ENCODE results near the gene MRPL53.
"Not testable (repeated sequence)": the region's sequence is repeated elsewhere in the genome, so short reads cannot be mapped to it uniquely, and the experiment has no call there.

- not testable (repeated sequence) for TF ChIP-seq POLR2AphosphoS5 (IDR thresholded peaks at IDR 0.05; ENCODE audit: control insufficient read depth, insufficient read depth, low read depth, low read length); MXD1 (CRISPR knock-in tag; IDR thresholded peaks at IDR 0.05; ENCODE audit: borderline replicate concordance, poor library complexity, severe bottlenecking); CTCF (IDR thresholded peaks at IDR 0.05 in 2 of 3, conservative IDR thresholded peaks at IDR 0.05 in 1 of 3; ENCODE audit: insufficient read depth in 2 of 3, low read depth in 1 of 3, low read length in 3 of 3); NCOA1 (IDR thresholded peaks at IDR 0.05; ENCODE audit: low read depth); ZNF184 (CRISPR knock-in tag; IDR thresholded peaks at IDR 0.05); TARDBP (IDR thresholded peaks at IDR 0.05); NFIC (IDR thresholded peaks at IDR 0.05); CHD2 (IDR thresholded peaks at IDR 0.05; ENCODE audit: low read depth, low read length); PYGO2 (tag; IDR thresholded peaks at IDR 0.05); POLR2A (conservative IDR thresholded peaks at IDR 0.05); BCL6 (CRISPR knock-in tag; IDR thresholded peaks at IDR 0.05); ESRRA (IDR thresholded peaks at IDR 0.05; ENCODE audit: borderline replicate concordance, low read depth)
- TF ChIP-seq, protein P1, sequence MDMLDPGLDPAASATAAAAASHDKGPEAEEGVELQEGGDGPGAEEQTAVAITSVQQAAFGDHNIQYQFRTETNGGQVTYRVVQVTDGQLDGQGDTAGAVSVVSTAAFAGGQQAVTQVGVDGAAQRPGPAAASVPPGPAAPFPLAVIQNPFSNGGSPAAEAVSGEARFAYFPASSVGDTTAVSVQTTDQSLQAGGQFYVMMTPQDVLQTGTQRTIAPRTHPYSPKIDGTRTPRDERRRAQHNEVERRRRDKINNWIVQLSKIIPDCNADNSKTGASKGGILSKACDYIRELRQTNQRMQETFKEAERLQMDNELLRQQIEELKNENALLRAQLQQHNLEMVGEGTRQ (CRISPR knock-in tag; IDR thresholded peaks at IDR 0.05): not testable (repeated sequence)
These were observed 12.3 kb downstream of the MRPL53 start for GRCh38 chr2:74460187-74460586.
